GM21723 (cell line): ENCODE results near the gene NTSR1.

ENCODE experiments used
- ATAC-seq: cut with Tn5 transposase; IDR thresholded peaks from one replicate; pipeline ENCODE4 v1.9.1; 2021; ENCODE audit warnings: mild to moderate bottlenecking, moderate library complexity; ENCODE audit not compliant: unreplicated experiment

The NTSR1 gene

GRCh38 chr20:62708591-62709536, at the start of gene NTSR1:
TSS of gene NTSR1 (plus strand) at chr20:62708836. CDS start at chr20:62709208, 372 bp downstream.
- ATAC-seq, result no peak

DNA sequence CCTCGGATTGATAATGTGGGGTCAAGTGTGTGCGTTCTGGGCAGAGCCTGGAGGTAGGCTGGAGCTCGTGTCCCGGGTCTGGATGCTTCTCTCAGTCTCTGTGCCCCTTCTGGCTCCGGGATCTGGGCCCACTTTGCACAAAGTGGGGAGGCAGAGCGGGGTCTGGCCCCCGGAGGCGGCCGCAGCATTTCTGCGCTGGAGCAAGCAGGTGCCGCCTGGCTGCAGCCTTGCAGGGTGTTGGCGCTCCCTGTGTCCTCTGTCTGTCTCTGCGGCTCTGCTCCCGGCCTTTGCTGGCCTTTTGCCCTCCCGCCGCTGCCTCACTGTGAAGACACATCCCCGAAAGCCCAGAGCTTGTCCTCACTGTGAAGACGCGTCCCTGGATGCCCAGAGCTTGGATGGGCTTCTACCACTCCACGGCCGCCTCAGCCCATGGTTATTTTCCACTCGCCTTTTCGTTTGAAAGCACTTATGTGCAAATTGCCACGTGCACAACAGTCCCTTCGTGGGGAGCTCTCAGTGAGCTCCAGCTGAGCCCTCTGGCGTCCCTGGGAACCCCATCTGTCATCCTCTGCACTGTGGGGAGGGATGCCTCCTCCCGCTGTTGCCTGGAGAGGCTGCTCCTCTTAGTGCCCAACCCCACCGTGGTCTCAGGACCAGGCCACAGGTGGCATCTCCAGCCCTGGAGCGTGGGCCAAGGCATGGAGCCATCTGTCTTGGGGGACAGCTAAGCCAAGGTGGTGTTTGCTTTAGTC, 49.0 kb upstream of the NTSR1 start:
- no peak for ATAC-seq

DNA sequence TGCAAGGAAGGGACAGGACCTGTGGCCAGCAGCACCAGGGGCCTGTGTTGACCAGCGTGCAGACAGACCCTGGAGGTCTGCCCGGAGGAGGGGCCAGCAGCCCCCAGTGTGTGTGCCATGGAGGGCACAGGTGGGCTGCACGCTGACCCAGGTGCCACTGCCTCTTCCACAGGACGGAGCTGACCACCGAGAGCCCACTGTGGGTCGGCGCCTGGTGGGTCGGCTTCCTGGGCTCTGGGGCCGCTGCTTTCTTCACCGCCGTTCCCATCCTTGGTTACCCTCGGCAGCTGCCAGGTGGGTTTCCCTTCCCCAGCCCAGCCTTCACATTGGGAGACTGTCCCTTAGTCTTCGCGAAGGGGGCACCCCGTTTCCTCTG, 48.4 kb upstream of the NTSR1 start:
- ATAC-seq, result no peak

GRCh38 chr20:62660768-62661167, 47.9 kb upstream of the NTSR1 start:
- ATAC-seq, result no peak

DNA sequence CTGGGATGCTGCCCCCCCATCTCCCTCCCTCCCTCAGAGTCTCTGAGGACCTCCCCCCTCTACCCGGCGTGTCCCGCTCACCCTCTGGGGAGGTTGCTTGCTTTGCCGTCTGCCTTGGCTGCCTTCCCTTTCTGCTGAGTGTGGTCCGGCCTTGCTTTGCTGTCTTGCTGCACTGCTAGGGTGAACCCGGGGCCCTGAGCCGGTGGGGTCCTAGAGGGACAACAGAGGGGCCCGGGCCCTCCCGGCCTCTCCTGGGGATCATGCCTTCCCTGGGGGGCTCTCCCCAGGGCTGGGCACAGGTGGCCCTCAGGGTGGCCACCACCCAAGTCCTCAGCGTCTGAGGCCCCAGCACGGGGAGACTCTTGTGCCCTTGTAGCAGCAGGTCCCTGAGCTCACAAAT, 47.0 kb upstream of the NTSR1 start:
- ATAC-seq, result no peak

DNA sequence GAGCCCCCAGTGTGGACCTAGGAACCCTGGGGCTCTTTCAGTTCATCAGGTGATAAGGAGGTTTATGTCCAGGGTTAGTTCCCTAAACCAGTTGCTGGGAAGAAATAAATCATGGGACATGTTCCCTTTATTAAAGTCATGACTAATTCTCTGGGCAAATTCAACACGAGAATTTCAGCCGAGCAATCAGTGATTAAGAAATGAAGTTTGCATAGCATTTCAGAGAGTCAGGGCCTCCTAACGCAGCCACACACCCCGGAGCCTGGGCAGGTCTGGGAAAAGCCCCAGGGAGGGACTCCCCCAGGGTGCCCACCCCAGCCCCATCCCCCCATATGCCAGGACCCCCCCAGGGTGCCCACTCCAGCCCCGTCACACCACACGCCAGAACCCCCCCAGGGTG, 46.2 kb upstream of the NTSR1 start:
- no peak for ATAC-seq

GRCh38 chr20:62663145-62664018, 45.3 kb upstream of the NTSR1 start:
- no peak for ATAC-seq

DNA sequence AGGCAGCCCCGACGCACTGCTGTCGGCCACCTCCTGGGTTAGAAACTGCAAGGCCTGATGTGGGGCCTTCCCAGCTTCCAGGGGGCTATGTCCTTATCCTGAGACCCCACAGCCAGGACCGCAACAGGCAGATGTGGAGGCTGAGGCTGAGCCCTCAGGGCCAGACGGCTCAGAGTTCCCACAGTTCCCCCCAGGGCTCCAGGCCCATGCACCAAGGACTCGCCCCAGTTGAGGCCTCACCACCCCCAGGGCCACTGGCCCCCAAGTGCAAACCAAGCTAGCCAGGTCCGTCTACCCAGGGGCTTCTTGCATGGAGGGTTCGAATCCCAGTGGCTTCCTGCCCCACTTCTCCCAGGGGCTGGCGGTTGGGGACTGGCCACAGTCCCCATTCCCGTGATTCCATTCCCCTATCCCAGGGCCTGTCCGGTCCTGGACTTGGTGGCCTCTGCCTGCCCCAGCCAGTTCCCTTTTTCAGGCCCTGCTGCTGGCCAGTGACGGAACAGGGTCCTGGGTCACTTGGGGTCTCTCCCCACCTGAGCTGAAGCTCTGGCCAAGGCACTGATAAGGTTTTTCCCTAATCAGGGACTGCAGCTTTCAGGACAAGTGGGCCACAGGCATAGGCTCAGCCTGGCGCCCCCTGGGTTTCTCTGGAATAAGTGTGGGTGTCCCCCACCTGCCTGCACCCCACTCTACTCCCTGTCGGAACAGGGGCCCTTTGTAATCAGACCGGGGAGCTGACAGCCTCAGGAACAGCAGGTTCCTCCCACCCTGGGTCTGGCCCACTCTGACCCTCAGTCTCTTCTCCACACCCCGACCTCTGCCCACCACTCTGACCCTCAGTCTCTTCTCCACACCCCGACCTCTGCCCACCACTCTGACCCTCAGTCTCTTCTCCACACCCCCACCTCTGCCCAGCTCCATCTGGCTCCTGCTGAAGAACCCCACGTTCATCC, 44.3 kb upstream of the NTSR1 start:
- no peak for ATAC-seq

DNA sequence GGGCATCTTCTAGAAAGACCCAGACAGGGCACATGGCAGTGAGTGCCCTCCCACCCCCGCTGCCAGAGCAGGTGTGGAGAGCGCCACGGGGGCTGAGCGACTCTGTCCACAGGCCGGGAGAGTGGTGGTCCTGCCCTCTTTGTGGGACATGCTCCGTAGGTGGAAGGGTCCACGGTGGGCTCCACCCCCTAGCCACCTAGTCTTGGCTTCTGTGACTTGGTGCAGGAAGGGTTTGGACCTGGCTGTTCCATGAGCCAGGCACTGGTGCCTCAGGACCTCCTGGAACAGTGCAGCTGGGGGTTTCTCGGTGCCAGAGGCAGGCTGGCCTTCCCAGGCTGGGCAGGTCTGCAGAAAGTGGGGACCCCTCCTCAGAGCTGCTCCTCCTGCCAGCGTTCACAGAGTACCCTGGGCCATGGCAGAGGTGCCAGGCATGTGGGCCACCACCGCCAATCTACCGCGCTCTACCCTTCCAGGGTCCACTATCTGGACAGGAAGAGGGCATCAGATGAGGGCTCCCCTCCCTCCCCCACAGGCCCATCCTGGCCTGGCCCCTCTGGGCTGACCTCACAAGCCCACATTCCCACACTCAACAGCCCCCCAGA, 43.4 kb upstream of the NTSR1 start:
- no peak for ATAC-seq

GRCh38 chr20:62665826-62666735, 42.6 kb upstream of the NTSR1 start:
- no peak for ATAC-seq

DNA sequence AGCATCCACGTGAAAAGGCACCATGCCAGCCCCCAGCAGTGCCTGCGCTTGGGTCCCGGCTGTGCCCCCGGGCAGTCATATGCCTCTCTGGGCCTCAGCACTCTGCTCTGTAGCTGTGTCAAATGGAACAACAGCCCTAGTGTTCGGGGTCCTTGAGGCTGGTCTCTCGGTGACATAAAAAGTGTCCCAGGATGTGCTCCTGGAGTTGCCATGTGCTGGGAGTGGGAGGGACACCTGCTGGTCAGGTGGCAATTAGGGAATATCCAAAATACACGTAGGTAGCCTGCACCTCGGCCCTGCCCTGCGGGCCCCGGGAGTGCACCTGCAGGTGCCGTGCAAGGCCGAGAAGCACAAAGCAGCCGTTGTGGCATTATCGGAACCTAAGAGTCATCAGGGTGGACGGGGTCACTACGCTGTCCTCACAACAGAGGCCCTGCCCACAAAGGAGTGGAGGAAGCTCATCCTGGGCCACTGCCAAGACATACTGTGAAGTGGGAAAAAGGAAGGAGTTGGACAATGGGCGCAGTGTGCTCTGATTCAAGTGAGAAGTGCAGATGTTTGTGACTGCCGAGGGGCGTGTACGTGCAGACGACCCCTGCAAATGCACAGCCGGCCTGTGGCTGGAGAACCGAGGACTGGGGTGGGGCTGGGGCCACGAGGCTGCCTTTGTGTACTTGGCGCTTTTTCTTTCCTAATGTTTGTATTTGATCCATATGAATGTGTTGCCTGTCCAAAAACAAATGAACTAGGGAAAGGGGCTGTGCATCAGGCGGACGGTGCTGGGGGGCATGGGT, 41.7 kb upstream of the NTSR1 start:
- no peak for ATAC-seq

DNA sequence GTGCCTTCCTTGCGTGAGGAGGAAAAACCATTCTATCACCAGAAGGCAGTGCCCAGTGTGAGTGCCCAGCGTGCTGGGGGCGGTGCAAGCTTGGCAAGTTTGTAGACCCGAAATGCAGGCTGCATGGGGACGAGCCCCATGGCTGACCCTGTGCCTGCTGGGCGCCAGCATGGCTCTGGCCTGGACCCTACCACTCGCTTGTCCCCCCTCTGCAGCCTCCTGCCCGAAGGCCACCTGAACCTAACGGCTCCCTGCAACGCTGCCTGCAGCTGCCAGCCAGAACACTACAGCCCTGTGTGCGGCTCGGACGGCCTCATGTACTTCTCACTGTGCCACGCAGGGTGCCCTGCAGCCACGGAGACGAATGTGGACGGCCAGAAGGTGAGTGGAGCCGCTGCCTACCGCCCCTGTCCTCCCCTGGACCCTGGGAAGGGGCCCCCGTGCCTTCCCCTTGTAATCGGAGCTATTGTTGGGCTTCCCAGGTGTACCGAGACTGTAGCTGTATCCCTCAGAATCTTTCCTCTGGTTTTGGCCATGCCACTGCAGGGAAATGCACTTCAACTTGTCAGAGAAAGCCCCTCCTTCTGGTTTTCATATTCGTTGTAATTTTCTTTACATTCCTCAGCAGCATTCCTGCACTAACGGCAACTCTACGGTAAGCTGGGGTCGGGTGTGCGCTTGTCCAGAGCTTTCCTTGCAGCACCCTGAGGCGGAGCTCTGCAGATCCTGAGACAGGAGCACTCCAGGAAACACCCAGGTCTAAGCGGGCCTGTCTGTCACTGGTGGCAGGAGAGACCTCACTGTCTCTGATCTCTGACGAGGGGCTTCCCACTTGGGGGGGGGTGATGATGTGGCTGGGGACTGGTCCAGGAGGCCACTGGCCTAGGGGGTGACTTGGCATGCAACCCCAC, 40.9 kb upstream of the NTSR1 start:
- no peak for ATAC-seq

DNA sequence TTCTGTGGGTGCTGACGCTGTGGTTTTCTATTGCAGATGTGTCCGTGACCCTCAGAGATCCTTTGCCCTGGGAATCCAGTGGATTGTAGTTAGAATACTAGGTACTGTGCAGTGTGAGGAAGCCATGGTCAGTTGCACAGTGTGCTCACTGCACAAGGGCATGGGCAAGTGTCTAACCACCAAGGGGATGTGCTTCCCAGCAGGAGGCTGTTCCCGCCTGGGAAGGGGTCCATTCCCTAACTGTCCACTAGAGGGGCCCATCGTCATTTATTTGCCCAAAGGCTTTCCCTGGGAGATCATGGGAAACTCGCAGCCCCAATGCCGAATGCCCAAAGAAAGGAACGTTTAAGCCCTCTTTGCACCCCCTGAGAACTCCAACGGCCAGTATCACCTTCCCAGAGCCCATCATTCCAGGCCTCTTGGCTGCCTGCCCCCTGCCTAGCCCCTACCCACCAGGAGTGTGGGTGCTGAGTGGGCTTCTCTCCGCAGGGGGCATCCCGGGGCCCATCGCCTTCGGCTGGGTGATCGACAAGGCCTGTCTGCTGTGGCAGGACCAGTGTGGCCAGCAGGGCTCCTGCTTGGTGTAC, 40.1 kb upstream of the NTSR1 start:
- no peak for ATAC-seq

DNA sequence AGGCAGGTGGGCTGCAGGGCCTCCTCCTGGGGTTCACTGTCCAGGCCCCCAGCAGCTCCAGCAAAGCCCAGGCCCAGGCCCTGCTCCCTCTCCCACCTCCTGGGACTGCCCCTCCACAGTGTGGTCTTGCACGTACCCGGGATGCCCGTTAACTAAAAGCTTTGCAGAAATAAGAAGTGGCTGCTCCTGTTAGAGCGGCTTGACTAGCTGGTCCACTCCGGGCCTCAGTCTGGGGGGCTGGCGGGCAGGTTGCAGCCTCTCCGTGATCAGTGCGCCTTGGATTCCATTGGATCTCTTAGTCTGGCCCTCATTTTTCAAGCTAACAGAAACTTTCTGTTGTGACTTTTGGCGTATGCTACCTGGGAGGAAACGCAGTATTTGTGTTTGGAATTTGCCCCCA, 39.4 kb upstream of the NTSR1 start:
- ATAC-seq, result no peak

GRCh38 chr20:62670156-62670555, 38.5 kb upstream of the NTSR1 start:
- no peak for ATAC-seq

DNA sequence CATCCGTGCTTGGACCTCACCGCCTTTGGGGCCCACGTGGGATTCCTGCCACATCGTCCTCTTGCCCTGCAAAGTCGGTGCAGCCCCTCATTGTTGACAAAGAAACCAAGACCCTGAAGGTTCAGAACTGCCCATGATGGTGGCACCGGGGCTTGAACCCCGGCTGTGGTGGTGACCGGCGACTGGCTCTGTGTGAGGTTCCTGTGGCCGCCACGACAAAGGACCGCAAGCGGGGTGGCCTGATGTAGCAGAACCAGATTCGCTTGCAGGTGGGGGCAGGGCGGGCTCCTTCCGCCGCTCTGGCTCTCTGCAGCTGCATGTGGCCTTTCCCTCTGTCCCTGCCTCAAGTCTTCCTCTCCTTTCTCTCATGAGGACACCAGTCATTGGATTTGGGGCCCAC, 37.6 kb upstream of the NTSR1 start:
- no peak for ATAC-seq
